Measurements from ENCODE around the gene S100A6.

S100A6 gene

DNA sequence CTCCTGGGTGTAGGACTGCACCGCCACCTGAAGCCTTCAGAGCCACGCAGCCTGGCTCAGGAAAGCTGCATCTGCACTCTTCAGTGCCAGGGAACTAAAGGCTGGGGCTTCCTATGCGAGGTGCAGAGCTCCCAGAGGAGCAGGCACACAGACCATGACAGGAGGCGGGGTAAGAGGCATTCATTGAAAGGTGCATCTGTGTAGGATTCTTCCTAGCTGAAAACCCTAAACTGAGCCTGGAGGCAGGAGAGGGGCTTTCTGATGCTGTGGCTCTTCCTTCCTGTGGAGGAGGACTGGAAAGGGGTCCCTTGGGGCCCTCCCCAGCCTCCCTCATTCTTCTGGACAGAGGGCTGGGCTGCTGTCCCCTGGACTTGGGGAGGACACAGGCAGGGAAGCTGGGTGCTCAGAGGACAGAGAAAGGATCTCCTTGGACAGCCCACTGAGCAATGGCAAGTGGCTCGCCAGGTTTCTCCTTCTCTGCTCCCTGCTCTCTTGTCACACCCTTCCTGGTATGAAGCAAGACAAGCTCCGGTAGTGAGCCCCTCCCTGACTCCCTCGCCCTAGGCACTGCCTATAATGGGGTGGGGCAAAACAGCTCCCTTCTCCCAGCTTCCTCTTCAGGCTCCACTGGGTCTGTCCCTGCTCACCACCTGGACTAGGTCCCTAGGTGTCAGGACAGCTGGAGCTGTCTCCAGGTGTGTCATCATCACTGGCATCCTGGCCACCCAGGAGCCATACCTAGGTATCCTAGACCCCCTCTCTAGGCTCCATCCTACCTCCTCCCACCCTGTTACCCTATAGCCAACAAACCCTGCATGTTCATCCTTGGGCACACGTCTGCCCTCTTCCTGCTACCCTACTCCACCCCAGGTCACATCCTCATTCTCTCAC, 20.0 kb downstream of the S100A6 start:
- TF ChIP-seq, protein P1, sequence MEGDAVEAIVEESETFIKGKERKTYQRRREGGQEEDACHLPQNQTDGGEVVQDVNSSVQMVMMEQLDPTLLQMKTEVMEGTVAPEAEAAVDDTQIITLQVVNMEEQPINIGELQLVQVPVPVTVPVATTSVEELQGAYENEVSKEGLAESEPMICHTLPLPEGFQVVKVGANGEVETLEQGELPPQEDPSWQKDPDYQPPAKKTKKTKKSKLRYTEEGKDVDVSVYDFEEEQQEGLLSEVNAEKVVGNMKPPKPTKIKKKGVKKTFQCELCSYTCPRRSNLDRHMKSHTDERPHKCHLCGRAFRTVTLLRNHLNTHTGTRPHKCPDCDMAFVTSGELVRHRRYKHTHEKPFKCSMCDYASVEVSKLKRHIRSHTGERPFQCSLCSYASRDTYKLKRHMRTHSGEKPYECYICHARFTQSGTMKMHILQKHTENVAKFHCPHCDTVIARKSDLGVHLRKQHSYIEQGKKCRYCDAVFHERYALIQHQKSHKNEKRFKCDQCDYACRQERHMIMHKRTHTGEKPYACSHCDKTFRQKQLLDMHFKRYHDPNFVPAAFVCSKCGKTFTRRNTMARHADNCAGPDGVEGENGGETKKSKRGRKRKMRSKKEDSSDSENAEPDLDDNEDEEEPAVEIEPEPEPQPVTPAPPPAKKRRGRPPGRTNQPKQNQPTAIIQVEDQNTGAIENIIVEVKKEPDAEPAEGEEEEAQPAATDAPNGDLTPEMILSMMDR (conservative IDR thresholded peaks at IDR 0.05; ENCODE audit: low read depth): no peak

DNA sequence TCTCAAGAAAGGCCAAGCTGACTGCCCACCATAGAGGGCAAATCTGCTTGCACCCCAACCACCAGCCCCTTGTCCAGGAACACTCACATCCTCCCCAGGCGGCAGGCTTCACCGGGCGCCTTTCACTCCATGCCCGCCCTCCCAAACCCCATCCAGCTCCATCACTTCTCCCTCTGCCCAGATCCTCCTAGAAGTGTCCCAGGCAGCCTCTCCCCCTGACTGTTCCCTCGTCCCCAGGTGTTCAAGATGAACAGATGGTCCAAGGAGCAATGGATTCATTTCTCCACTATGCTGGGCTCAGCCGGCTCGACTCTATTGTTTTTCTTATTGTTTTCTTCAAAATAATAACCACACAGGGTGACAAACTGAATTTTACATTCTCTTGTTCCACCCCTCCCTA, 22.1 kb downstream of the S100A6 start:
- TF ChIP-seq, protein P1 (conservative IDR thresholded peaks at IDR 0.05; ENCODE audit: low read depth): no peak
- POLR2A ChIA-PET (ENCODE audit: low non-redundant PET): no interaction called here
- CTCF ChIA-PET: interaction anchor here (0.8 to 1.2 kb wide), 3 partner anchors 55 to 59 kb away, joined by 3 read pairs; no protein-coding TSS in a partner anchor
- H3K27ac ChIP-seq: no peak overlapping the region
- no peak for DNase-seq (ENCODE audit: low spot score)

More for the DNA sequence above, 20.0 kb downstream of the S100A6 start:
- H3K27ac ChIP-seq: peak overlapping the region; percentile 91
- POLR2A ChIA-PET (ENCODE audit: low non-redundant PET): interaction anchor here (0.5 to 1.4 kb wide), 12 partner anchors 9 to 117 kb away, joined by 3 to 7 read pairs (median 3); partner anchors contain the start of gene S100A6
- peak; percentile 71 for DNase-seq (ENCODE audit: low spot score)
- CTCF ChIA-PET: interaction anchor here (0.9 to 1.4 kb wide), 4 partner anchors 17 to 53 kb away, joined by 4 to 9 read pairs (median 6); no protein-coding TSS in a partner anchor

DNA sequence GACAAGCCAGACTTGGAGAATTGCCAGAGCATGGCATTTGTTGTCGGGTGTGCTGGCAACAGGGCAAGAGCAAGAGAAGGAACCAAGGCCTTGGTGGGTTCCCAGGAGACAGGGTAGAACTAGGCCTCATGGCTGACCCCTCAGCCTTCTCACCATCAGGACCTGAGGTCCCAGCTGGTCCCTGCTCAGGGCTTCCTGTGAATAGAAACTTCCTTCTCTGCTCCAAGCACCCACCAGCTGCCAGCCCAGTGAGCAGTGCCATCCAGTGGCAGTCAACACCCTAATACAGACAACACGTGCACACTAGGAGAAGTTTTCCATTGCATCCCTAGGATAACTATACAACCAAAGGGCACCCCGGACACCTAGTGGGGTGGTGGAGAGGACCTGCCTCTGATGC, 22.8 kb downstream of the S100A6 start:
- TF ChIP-seq, protein P1 (conservative IDR thresholded peaks at IDR 0.05; ENCODE audit: low read depth): no peak
- peak overlapping the region; percentile 50 for H3K27ac ChIP-seq
- POLR2A ChIA-PET (ENCODE audit: low non-redundant PET): no interaction called here
- CTCF ChIA-PET: interaction anchor here (0.6 kb wide), 1 partner anchor 19 kb away, joined by 4 read pairs; no protein-coding TSS in a partner anchor
- no peak for DNase-seq (ENCODE audit: low spot score)

DNA sequence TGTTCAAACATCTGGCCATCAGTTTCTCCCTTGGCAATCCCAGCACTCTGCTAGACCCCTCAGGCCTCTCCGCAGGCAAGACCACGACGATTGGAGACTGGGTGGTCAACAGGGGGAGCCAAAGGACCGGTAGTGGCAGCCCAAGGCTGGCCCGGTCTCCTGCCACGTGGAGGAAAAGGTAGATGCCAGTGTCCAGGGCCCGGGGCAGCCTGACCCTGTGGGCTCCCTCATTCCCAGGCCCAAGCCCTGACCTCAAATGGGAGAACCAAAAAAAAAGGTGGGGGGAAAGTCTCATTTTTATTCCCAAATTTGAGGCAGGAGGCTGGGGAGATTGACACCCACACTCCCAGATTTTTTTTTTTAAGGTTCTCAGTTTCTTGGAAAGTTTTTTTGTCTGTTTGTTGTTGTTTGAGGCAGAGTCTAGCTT, 24.8 kb downstream of the S100A6 start:
- H3K27ac ChIP-seq: peak overlapping the region; percentile 55
- DNase-seq (ENCODE audit: low spot score): peak; percentile 85
- ChIA-PET POLR2A (ENCODE audit: low non-redundant PET) (interaction anchor here (1.2 kb wide), 1 partner anchor 57 kb away, joined by 6 read pairs; no protein-coding TSS in a partner anchor), CTCF (interaction anchor here (0.6 to 2.5 kb wide), 28 partner anchors 10 to 310 kb away, joined by 3 to 28 read pairs (median 4); partner anchors contain the start of genes PGLYRP4, S100A13 and S100A4)
- TF ChIP-seq, protein P1 (conservative IDR thresholded peaks at IDR 0.05; ENCODE audit: low read depth): peak; percentile 93

DNA sequence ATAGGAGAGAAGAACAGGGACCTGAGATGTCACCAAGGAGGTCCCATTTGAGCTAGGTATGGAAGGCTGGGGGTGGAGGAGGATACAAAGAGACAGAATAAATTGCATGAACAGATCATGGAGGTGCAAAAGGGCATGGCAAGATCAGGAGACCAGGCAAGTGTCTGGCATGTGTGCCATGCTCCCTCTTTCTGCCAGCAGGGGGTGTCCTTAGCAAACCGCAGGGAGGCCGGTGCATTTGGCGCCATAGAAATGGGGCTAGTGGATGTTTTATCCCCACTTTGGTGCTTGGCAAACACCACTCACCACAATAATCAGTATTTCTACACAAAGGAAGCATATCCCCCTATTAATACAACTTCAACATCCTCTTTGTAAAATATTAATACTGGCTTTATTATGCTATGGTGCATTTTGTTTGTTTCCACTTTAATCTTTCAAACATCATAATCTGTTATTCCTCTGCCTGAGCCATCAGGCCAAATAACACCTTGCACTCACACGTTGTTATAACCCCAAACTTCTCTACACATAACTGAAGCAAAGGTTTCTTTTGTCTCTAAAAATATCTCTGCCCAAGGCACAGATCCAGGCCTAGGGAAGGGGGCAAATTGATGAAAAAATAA, 25.9 kb downstream of the S100A6 start:
- CTCF ChIA-PET: interaction anchor here (0.6 to 2.5 kb wide), 9 partner anchors 15 to 155 kb away, joined by 3 to 28 read pairs (median 3); no protein-coding TSS in a partner anchor
- no peak for DNase-seq (ENCODE audit: low spot score)
- TF ChIP-seq, protein P1 (conservative IDR thresholded peaks at IDR 0.05; ENCODE audit: low read depth): peak; percentile 63
- POLR2A ChIA-PET (ENCODE audit: low non-redundant PET): no interaction called here
- no peak overlapping the region; the same call in 1 of the 2 replicates for H3K27ac ChIP-seq

DNA sequence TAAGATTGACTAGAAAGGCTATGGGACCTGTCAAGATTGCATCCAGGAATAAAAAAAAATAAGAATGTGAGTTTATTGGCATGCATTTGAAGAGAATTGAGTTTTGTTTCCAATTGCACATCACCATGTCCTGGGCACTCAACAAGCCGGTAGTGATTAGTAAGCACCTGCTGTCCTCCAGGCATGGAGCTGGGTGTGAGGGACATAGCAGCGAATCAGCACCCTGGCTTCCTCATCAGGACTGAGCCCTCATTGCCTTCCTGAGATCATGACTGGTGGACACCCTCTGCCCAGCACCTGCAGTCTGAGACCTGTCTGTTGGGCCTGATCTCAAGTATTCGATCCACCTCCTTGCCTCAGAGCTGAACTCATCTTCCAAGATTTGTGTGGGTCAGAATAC, 26.8 kb downstream of the S100A6 start:
- ChIA-PET POLR2A (ENCODE audit: low non-redundant PET) (no interaction called here), CTCF (interaction anchor here (0.6 to 1.0 kb wide), 4 partner anchors 24 to 154 kb away, joined by 3 to 6 read pairs (median 4); no protein-coding TSS in a partner anchor)
- H3K27ac ChIP-seq: peak overlapping the region; percentile 87
- DNase-seq (ENCODE audit: low spot score): no peak
- TF ChIP-seq, protein P1 (conservative IDR thresholded peaks at IDR 0.05; ENCODE audit: low read depth): no peak
